Skeletal muscle tissue (tissue), 4 donors: ENCODE data around the gene PGLYRP4. TPM values are rescaled to one million over a fixed set of nuclear protein-coding genes. Genes with fewer than 3 reads are reported as not detected.
"Not testable (repeated sequence)": the region's sequence is repeated elsewhere in the genome, so short reads cannot be mapped to it uniquely, and the experiment has no call there.

Source experiments
- H3K27ac ChIP-seq: one replicate; pipeline ENCODE4 v1.7.0; 2013; ENCODE audit warnings: mild to moderate bottlenecking, low read depth, low read length, inconsistent platforms
- H3K27me3 ChIP-seq, 3 donors: one replicate each; pipeline ENCODE4 v1.7.0; 2013; ENCODE audit warnings: low read length in 3 of 3; ENCODE audit not compliant: control insufficient read depth in 3 of 3, insufficient read depth in 3 of 3
- H3K36me3 ChIP-seq, 3 donors: one replicate each; pipeline ENCODE4 v1.7.0; 2013; ENCODE audit warnings: low read length in 3 of 3; ENCODE audit not compliant: control insufficient read depth in 3 of 3, insufficient read depth in 3 of 3
- H3K4me1 ChIP-seq, 3 donors: one replicate each; pipeline ENCODE4 v1.7.0; 2013; ENCODE audit warnings: low read length in 3 of 3, mild to moderate bottlenecking in 3 of 3; ENCODE audit not compliant: control insufficient read depth in 3 of 3, insufficient read depth in 3 of 3
- H3K4me3 ChIP-seq, 3 donors: one replicate each; pipeline ENCODE4 v1.7.0; 2013; ENCODE audit warnings: low read length in 3 of 3
- H3K9ac ChIP-seq, 3 donors: one replicate each; pipeline ENCODE4 v1.7.0; 2013; ENCODE audit warnings: low read length in 3 of 3, mild to moderate bottlenecking in 3 of 3, moderate library complexity in 2 of 3, low read depth in 1 of 3
- H3K9me3 ChIP-seq, 3 donors: one replicate each; pipeline ENCODE4 v1.7.0; 2013; ENCODE audit warnings: low read length in 3 of 3; ENCODE audit not compliant: control insufficient read depth in 3 of 3
- total RNA-seq: library from RNA; depleted of rRNA; stranded (reverse); fragments of >200 nt; gene quantifications from one replicate; pipeline ENCODE4 v1.2.3, GENCODE V29; 2014
- donor health status: Osteomylitis.

Gene PGLYRP4
- total RNA-seq, 1 donor from 2014 or later, result not detected

DNA sequence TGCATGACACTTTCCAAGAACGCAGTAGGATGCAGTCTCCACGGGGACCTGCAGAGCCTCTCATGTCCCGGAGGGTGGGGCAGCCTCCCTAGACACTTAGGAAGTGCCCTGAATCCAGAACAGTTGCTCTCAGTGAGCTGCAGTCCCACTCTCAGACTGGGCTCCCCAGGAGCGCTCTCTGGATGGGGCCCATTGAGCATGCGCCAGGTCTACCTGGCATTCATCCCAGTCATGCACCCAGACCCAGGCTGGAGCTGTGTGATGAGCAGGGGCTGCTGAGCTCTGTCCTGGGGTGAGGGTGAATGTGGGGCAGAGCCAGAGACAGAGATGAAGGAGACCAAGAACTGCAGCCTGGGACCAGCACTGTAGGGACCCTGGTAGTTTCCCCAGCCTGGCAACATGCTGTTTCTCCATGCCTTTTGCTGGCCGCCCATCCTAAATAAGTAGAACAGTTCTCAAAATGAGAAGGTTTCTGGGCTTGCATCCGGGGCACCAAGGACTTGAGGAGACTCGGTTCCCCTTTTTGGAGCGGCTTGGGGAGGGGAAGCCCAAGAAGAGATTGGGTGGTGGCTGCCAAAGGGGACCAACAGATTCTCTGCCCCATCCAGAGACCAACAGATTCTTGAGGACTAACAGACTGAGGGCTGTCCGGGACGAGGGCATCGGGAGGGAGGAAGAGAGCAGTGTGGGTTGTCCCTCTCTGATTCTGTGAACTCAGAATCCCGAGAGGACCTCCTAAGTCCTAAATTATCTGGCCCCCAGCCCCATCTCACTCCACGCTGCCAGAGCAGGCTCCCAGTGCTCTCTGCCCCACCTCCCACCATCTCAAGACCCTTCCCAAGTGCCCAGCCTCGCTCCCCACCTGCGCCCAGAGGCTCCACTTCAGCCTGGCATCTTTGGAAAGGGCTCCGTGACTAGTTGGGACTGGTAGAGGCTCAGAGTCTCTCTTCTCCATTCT lies 1.0 kb upstream of the PGLYRP4 start:
- H3K27me3 ChIP-seq, result peaks cover 33 to 45% (median 41%) of the 10 kb centered on the region in 3 donors

DNA sequence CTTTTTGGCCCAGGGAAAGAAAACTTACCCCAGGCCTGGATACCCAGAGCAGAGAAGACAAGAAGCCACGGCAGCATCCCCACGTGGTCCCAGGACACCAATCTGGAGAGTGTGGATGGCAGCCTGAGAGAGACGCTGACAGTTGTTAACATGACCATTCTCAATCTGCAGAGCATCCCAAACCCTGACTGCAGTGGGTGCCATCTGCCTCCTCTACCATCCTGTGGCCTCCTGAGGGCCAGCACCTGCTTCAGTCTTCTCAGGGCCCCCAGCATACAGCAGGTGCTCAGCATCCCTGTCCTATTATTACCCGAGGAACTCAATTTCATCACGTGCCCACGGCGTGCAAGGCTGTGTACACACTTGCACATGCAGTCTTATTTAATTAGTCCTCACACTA lies 785 bp downstream of the PGLYRP4 start:
- H3K36me3 ChIP-seq, result no peaks in the 10 kb centered on the region
- H3K4me3 ChIP-seq, result no peak overlapping the region
- H3K27ac ChIP-seq, result no peak overlapping the region
- H3K9me3 ChIP-seq, result no peaks in the 10 kb centered on the region
- H3K4me1 ChIP-seq, result no peaks in the 10 kb centered on the region
- no peak overlapping the region for H3K9ac ChIP-seq
- H3K27me3 ChIP-seq, result peaks cover 37 to 54% (median 50%) of the 10 kb centered on the region in 3 donors

More for the DNA sequence above, 1.0 kb upstream of the PGLYRP4 start:
- no peak overlapping the region for H3K4me3 ChIP-seq
- H3K9ac ChIP-seq, result no peak overlapping the region
- H3K9me3 ChIP-seq, result no peaks in the 10 kb centered on the region
- H3K4me1 ChIP-seq, result no peaks in the 10 kb centered on the region
- H3K36me3 ChIP-seq, result no peaks in the 10 kb centered on the region
- no peak overlapping the region for H3K27ac ChIP-seq

DNA sequence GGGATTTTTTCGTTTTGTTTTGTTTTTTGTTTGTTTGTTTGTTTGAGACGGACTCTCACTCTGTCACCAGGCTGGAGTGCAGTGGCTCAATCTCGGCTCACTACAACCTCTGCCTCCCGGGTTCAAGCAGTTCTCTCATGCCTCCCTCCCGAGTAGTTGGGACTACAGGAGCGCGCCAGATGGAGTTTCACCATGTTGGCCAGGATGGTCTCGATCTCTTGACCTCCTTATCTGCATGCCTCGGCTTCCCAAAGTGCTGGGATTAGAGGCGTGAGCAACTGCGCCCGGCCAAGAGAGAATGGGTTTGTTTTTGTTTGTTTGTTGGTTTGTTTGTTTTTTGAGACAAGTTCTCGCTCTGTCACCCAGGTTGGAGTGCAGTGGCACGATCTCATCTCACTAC lies 1.6 kb downstream of the PGLYRP4 start:
- not testable (repeated sequence) for H3K27ac ChIP-seq, H3K9me3 ChIP-seq, H3K36me3 ChIP-seq, H3K4me3 ChIP-seq, H3K9ac ChIP-seq, H3K4me1 ChIP-seq
- H3K27me3 ChIP-seq, result peaks cover 37 to 54% (median 50%) of the 10 kb centered on the region in 3 donors

DNA sequence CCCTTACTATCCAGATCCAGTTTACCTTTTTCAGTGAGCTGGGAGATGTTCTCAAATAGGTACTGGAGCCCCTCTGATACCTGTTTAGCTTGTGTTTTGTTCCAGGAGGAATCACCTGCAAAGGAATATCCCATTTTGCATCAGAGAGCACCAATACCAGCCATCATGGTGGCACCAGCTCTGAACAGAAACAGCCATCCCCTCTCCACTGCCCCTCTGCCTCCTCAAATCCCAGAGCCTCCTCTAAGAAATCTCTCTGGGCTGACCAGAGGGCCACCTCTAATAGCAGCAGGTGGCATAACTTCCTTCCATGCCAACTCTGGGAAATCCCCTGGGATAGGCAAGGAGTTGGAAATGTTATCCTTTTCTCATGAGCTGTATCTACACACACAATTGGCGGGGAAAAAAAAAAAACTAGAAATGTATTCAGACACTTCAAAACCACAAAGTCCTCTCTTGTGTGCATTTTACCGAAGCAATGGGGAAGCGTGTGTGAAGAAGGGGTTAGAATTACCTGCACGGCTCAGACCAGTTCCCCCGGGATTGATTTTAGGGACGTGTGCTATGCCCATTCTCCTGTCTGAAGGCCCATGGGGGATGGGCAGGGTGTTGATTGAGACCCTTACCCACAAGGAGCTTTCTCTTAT lies 2.4 kb downstream of the PGLYRP4 start:
- no peaks in the 10 kb centered on the region for H3K36me3 ChIP-seq
- H3K4me3 ChIP-seq, result no peak overlapping the region
- H3K27me3 ChIP-seq, result peaks cover 34 to 58% (median 50%) of the 10 kb centered on the region in 3 donors
- H3K4me1 ChIP-seq, result no peaks in the 10 kb centered on the region
- H3K9ac ChIP-seq, result no peak overlapping the region
- H3K27ac ChIP-seq, result no peak overlapping the region
- no peaks in the 10 kb centered on the region for H3K9me3 ChIP-seq

DNA sequence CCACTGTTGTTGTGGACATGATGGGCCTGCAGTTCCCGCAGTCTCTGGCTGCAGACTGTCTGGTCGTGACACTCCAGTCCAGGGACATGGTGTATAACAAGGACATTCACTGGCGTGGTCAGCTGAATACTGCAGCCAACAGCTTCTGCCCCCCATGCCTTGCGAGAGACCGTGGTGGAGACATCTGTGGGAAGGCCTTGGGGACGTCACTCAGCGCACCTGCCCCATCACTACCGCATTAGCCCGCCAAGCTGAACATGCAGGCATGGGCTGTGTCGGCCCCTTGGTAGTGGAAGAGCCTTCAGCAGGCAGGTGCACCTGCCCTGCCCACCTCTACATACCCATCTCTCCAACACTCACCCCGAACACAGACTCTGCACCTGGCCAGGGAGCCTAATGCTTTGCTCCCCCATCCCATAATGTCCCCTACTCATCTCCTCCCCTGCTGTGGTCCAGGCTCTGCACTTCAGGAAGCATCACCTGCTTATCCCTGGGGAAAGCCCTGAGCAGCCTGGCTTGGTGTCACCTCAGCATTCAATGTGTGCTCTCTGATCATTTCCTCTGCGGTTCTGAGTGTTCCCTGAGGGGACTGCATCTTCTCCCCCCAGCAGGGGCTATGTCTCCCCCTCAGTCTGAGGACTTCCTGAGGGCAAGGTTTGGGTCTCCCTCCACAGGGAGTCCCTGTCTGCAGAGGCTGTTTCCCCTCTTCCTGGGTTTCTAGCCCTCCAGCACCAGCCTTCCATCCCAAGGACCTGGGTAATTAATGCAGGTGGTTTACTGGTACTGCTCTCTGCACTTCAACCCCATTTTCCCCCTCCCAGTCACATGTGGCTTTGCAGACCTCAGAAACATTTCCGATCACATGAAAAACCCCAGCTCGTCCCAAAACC lies 3.2 kb downstream of the PGLYRP4 start:
- H3K9ac ChIP-seq, result no peak overlapping the region
- no peaks in the 10 kb centered on the region for H3K4me1 ChIP-seq
- peaks cover 31 to 52% (median 50%) of the 10 kb centered on the region in 3 donors for H3K27me3 ChIP-seq
- no peaks in the 10 kb centered on the region for H3K9me3 ChIP-seq
- no peak overlapping the region for H3K27ac ChIP-seq
- H3K36me3 ChIP-seq, result no peaks in the 10 kb centered on the region
- no peak overlapping the region for H3K4me3 ChIP-seq

DNA sequence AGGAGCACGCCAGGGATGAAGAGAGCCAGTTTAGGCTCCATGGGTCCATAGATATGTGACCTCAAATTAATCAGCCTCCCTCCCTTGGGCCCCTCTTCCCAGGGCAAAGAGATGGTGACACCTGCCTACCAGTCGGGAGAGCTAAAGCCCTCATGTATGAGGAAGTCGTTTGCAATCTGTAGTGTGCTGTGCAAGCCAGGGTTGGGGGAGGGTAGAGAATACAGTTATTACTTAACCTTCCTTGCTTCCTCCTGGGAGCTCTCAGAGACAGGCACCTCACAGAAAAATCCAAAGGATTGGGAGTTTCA lies 4.0 kb downstream of the PGLYRP4 start:
- Histone ChIP-seq H3K4me1 (no peaks in the 10 kb centered on the region), H3K27me3 (peaks cover 29 to 55% (median 49%) of the 10 kb centered on the region in 3 donors), H3K36me3 (no peaks in the 10 kb centered on the region), H3K9ac (no peak overlapping the region), H3K27ac (no peak overlapping the region), H3K9me3 (no peaks in the 10 kb centered on the region), H3K4me3 (no peak overlapping the region)

DNA sequence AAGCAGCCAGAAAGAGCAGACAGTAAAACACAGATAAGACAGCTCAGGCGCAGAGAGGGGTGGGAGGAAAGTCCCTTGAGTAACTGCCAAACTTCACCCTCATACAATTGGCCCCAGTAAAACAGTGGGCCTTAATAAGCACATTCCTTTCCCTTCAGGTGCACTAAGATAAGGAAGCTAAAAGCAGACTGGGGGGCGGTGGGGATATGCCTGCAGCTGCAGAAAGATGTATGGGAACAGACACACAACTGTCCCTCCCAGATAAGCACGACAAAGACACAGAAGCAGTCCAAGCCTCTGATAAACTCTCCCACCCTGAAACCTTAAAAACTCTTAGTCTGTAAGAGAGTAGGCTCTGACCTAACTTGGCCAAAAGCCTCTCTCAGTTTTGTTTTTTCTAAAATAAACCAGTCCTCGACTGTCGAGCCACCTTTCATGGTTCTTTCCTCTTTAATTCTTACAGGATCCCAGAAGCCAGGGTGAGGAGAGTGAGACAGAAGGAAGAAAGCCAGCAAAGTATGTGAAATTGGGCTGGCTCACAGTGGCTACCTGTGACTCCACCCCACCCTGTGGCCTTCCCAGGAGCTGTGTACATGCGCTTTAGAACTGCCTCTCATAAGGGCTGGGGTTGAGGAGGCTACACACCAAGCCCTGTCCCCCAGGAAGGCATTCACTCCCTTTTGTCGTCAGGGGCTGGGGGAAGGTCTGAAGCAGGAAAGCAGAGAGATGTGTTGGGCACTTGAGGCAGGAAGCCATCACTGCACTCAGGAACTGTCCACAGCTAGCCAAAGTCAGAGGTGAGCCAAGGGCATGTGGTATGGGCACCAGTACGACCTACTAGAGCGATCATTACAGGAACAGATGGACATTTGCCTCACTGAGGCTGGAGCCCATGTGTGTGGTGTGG lies 4.6 kb downstream of the PGLYRP4 start:
- Histone ChIP-seq H3K27me3 (peaks cover 23 to 50% (median 42%) of the 10 kb centered on the region in 3 donors), H3K27ac (no peak overlapping the region), H3K9ac (no peak overlapping the region), H3K36me3 (no peaks in the 10 kb centered on the region), H3K9me3 (no peaks in the 10 kb centered on the region), H3K4me1 (no peaks in the 10 kb centered on the region), H3K4me3 (no peak overlapping the region)

DNA sequence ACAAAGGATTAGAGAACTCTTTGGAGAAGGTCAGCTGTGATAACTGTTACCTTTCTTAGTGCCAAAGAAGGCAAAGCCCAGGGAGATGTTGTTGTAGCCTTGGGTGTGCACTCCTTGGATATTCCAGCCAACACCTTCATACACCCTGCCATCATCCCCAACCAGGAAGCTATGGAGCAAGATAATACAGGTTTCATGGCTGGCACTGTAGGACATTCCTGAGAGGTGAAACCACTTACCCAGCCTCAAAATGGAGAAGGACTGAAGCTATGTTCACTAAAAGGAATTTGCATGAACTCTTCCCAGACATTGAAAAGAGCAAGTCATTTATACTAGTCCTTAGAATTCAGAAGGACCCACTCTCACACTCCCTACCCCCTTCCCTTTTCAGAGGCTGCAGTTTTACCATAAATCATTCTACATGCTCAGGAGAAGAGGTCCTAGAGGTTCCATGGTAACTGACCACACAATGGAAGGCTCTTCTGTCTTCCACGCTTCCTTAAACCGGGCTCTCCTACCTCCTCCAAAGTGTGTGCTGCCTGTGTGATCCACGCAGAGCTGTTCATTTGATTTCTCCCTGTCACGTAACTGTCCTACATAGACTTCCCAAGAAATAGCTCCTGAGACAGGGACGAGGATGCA lies 5.5 kb downstream of the PGLYRP4 start:
- no peaks in the 10 kb centered on the region for H3K9me3 ChIP-seq
- H3K27ac ChIP-seq, result no peak overlapping the region
- H3K27me3 ChIP-seq, result peaks cover 20 to 41% (median 37%) of the 10 kb centered on the region in 3 donors

DNA sequence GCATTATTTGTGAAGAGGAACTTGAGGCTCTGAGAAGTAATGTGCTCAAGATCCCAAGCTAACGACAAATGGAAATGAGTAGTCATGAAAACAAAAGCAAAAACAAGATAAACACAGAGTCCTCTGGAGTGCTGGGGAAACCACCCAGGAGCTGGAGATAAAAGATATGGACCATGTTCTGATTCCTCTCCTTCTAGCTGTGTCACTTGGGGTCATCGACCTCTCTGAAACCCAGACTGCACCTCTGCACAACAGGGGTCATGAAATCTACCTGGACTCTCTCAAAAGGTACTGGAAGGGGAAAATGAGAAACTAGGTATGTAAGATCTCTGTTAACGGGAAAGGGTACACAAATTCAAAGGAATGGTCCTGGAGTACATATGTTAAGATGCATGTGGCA lies 6.5 kb downstream of the PGLYRP4 start:
- Histone ChIP-seq H3K4me3 (no peak overlapping the region), H3K9ac (no peak overlapping the region), H3K4me1 (no peaks in the 10 kb centered on the region), H3K9me3 (no peaks in the 10 kb centered on the region), H3K36me3 (no peaks in the 10 kb centered on the region), H3K27ac (no peak overlapping the region), H3K27me3 (peaks cover 20 to 39% (median 32%) of the 10 kb centered on the region in 3 donors)

More for the DNA sequence above, 5.5 kb downstream of the PGLYRP4 start:
- Histone ChIP-seq H3K4me1 (no peaks in the 10 kb centered on the region), H3K4me3 (no peak overlapping the region), H3K9ac (no peak overlapping the region), H3K36me3 (no peaks in the 10 kb centered on the region)
